HEK293 (cell line): Measurements from ENCODE around the gene FYCO1.

Source experiments
- CTCF ChIP-seq: fragments of 450-650 bp; formaldehyde crosslinking; IDR thresholded peaks from 2 replicates; pipeline ENCODE4 v1.5.1; 2016; ENCODE audit warnings: missing biosample characterization, missing genetic modification characterization
- PRDM6 ChIP-seq: fragments of 450-650 bp; formaldehyde crosslinking; IDR thresholded peaks from 2 replicates; pipeline ENCODE4 v1.5.1; 2017; ENCODE audit warnings: missing biosample characterization, missing genetic modification characterization
- WT1 ChIP-seq: fragments of 450-650 bp; formaldehyde crosslinking; IDR thresholded peaks from 2 replicates; pipeline ENCODE4 v1.5.1; 2016; ENCODE audit warnings: missing biosample characterization, missing genetic modification characterization
- ZBTB10 ChIP-seq: fragments of 450-650 bp; formaldehyde crosslinking; IDR thresholded peaks from 2 replicates; pipeline ENCODE4 v1.5.1; 2016; ENCODE audit warnings: missing biosample characterization, missing genetic modification characterization
- ZNF10 ChIP-seq: fragments of 450-650 bp; formaldehyde crosslinking; IDR thresholded peaks from 2 replicates; pipeline ENCODE4 v1.5.1; 2017; ENCODE audit warnings: missing biosample characterization, missing genetic modification characterization
- ZNF248 ChIP-seq: fragments of 450-650 bp; formaldehyde crosslinking; IDR thresholded peaks from 2 replicates; pipeline ENCODE4 v1.5.1; 2017; ENCODE audit warnings: missing biosample characterization, missing genetic modification characterization
- ZNF274 ChIP-seq, 2 experiments: fragments of 200-500 bp in 1 of 2; fragments of 450-650 bp in 1 of 2; sonication (Bioruptor generic) in 1 of 2; formaldehyde crosslinking in 1 of 2; IDR thresholded peaks; 2 replicates each; pipeline versions ENCODE4 v1.5.1 to v1.6.1; 2014 to 2016; ENCODE audit warnings: borderline replicate concordance in 1 of 2, inconsistent platforms in 1 of 2, low read length in 1 of 2, missing biosample characterization in 1 of 2, missing genetic modification characterization in 1 of 2
- ZNF391 ChIP-seq: fragments of 450-650 bp; formaldehyde crosslinking; IDR thresholded peaks from 2 replicates; pipeline ENCODE4 v1.5.1; 2016; ENCODE audit warnings: low read depth, missing biosample characterization, missing genetic modification characterization, borderline replicate concordance
- ZNF473 ChIP-seq: fragments of 450-650 bp; formaldehyde crosslinking; IDR thresholded peaks from 2 replicates; pipeline ENCODE4 v1.5.1; 2017; ENCODE audit warnings: missing biosample characterization, missing genetic modification characterization
- ZNF530 ChIP-seq: fragments of 450-650 bp; formaldehyde crosslinking; IDR thresholded peaks from 2 replicates; pipeline ENCODE4 v1.5.1; 2016; ENCODE audit warnings: low read depth, missing biosample characterization, missing genetic modification characterization
- ZNF549 ChIP-seq: fragments of 450-650 bp; IDR thresholded peaks from 2 replicates; pipeline ENCODE4 v1.5.1; 2018; ENCODE audit warnings: missing biosample characterization, missing genetic modification characterization, mild to moderate bottlenecking, inconsistent platforms, moderate library complexity

- TF ChIP-seq WT1 (tag by site-specific recombination) (no peak), ZNF473 (no peak), CTCF (no peak), ZNF248 (tag by site-specific recombination) (no peak), ZNF274 (IDR thresholded peaks at IDR 0.05; ENCODE audit: low read length) (no peak), ZNF274 (tag by site-specific recombination; IDR thresholded peaks at IDR 0.05; ENCODE audit: borderline replicate concordance) (no peak), PRDM6 (tag by site-specific recombination) (no peak), ZNF530 (no peak), ZNF391 (no peak), ZNF549 (tag by site-specific recombination) (no peak), ZBTB10 (no peak), ZNF10 (no peak)
Observed at GRCh38 chr3:46010519-46011113, 15.0 kb upstream of the FYCO1 start.
